ENCODE measurements around the gene PARD3. TPM values are rescaled to one million over a fixed set of nuclear protein-coding genes. Genes with fewer than 3 reads are reported as not detected.

The PARD3 gene
- total RNA-seq, 1 donor from 2014 or later: 58.7 TPM

DNA sequence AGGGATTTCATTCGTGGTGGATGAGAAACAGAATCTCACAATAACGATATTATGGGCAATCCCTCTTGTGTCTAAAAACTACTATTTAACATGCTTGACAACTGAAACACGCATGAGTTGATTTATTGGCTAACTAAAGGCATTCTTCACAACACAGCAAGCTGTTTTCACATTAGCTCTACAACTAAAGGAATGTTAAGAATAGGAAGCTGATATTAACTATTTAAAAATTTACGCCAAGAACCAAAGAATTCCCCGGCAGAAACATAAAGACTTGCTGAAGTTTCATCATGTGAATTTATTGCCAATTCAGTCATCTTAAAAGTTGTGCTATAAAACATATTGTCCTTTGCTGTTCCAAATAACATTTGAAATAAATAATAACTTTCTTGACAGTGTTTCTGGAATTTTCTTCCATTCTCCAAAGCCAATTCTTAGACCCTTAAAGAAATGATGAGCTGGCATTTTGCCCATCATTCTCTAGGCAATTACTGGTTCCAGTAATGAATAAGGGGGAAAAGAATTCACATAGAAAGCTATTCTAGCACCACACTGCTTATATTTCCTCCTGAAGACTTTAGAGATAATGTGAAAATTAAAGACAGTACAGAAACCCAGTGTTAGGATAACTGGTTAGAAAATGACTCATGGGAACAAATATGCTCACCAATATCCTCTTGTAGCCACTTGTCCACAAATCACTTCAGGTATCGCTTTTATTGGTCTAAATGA is 233.1 kb downstream of the PARD3 start:
- no peak overlapping the region for H3K4me2 ChIP-seq
- Mint-ChIP-seq H3K4me3 (no peak overlapping the region), H3K4me1 (peaks cover 15% of the 10 kb centered on the region), H3K36me3 (no peaks in the 10 kb centered on the region), H3K9me3 (no peaks in the 10 kb centered on the region), H3K27ac (no peak overlapping the region), H3K27me3 (ENCODE audit: insufficient read depth, low read depth) (no peaks in the 10 kb centered on the region)
- TF ChIP-seq EZH2phosphoT487 (IDR thresholded peaks at IDR 0.05): no peak
- no peak for TF ChIP-seq EZH2 (IDR thresholded peaks at IDR 0.05)
- TF ChIP-seq, protein P1, sequence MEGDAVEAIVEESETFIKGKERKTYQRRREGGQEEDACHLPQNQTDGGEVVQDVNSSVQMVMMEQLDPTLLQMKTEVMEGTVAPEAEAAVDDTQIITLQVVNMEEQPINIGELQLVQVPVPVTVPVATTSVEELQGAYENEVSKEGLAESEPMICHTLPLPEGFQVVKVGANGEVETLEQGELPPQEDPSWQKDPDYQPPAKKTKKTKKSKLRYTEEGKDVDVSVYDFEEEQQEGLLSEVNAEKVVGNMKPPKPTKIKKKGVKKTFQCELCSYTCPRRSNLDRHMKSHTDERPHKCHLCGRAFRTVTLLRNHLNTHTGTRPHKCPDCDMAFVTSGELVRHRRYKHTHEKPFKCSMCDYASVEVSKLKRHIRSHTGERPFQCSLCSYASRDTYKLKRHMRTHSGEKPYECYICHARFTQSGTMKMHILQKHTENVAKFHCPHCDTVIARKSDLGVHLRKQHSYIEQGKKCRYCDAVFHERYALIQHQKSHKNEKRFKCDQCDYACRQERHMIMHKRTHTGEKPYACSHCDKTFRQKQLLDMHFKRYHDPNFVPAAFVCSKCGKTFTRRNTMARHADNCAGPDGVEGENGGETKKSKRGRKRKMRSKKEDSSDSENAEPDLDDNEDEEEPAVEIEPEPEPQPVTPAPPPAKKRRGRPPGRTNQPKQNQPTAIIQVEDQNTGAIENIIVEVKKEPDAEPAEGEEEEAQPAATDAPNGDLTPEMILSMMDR (IDR thresholded peaks at IDR 0.05): no peak
- no peak overlapping the region for H3K27ac ChIP-seq
- H3K9me3 ChIP-seq (ENCODE audit: low read depth): no peaks in the 10 kb centered on the region
- no peak overlapping the region for H3K4me3 ChIP-seq
- DNase-seq (ENCODE audit: low spot score): no peak
- no peaks in the 10 kb centered on the region for H3K27me3 ChIP-seq
- peaks cover 48% of the 10 kb centered on the region for H3K79me2 ChIP-seq (ENCODE audit: low read depth)
- peaks cover 5% of the 10 kb centered on the region for H3K4me1 ChIP-seq
- H3F3A ChIP-seq (ENCODE audit: low read depth): no peaks in the 10 kb centered on the region
- H4K20me1 ChIP-seq (ENCODE audit: low read depth): peaks cover 3% of the 10 kb centered on the region
- no peaks in the 10 kb centered on the region for H3K36me3 ChIP-seq
- H3K9ac ChIP-seq: no peak overlapping the region
- H2AFZ ChIP-seq (replicated peaks): no peak overlapping the region

DNA sequence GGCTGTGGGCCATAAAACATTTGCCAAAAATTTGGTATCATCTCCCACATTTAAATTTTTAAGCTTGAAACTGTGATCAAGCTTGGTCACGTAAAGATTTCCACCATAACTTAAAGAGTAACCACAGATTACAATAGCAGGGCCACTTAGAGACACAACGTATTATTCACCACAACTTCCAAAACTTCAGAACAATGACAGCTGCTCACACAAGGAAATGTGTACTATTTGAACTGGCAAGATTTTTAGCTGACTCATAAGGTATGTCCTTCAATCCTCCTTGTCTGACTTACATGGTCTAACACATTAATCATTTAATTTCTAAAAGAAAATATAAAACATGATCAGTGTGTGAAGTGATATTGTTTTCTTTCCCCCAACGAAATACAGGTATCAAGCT is 234.5 kb downstream of the PARD3 start:
- no peak overlapping the region for H3K4me3 Mint-ChIP-seq
- Histone ChIP-seq H3K27me3 (no peaks in the 10 kb centered on the region), H2AFZ (replicated peaks) (no peak overlapping the region), H3F3A (ENCODE audit: low read depth) (no peaks in the 10 kb centered on the region), H3K4me1 (peaks cover 13% of the 10 kb centered on the region), H3K9ac (no peak overlapping the region), H3K4me2 (no peak overlapping the region), H3K36me3 (no peaks in the 10 kb centered on the region), H4K20me1 (ENCODE audit: low read depth) (peaks cover 12% of the 10 kb centered on the region), H3K79me2 (ENCODE audit: low read depth) (peaks cover 60% of the 10 kb centered on the region), H3K4me3 (no peak overlapping the region), H3K27ac (no peak overlapping the region), H3K9me3 (ENCODE audit: low read depth) (no peaks in the 10 kb centered on the region)
- no peaks in the 10 kb centered on the region for H3K36me3 Mint-ChIP-seq
- no peak for TF ChIP-seq EZH2 (IDR thresholded peaks at IDR 0.05)
- no peak for TF ChIP-seq EZH2phosphoT487 (IDR thresholded peaks at IDR 0.05)
- TF ChIP-seq, protein P1 (IDR thresholded peaks at IDR 0.05): no peak
- peaks cover 28% of the 10 kb centered on the region for H3K4me1 Mint-ChIP-seq
- no peaks in the 10 kb centered on the region for H3K9me3 Mint-ChIP-seq
- DNase-seq (ENCODE audit: low spot score): no peak
- no peaks in the 10 kb centered on the region for H3K27me3 Mint-ChIP-seq (ENCODE audit: insufficient read depth, low read depth)
- no peak overlapping the region for H3K27ac Mint-ChIP-seq

DNA sequence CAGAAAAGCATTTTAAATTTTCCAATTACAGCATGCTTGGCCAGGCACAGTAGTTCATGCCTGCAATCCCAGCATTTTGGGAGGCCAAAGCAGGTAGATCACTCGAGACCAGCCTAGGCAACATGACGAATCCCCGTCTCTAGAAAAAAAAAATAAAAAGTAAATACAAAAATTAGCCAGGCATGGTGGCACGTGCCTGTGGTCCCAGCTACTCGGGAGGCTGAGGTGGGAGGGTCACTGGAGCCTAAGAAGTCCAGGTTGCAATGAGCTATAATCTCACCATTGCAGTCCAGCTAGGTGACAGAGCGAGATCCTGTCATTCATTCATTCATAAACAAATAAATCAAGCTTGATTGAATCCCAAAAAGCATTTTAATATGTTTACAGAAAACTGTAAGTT is 234.9 kb downstream of the PARD3 start:
- H3K4me1 ChIP-seq: peaks cover 13% of the 10 kb centered on the region
- no peaks in the 10 kb centered on the region for H3K27me3 Mint-ChIP-seq (ENCODE audit: insufficient read depth, low read depth)
- no peak overlapping the region for H3K27ac Mint-ChIP-seq
- H3K36me3 Mint-ChIP-seq: no peaks in the 10 kb centered on the region
- H3K27ac ChIP-seq: no peak overlapping the region
- H3F3A ChIP-seq (ENCODE audit: low read depth): no peaks in the 10 kb centered on the region
- no peaks in the 10 kb centered on the region for H3K27me3 ChIP-seq
- H3K36me3 ChIP-seq: no peaks in the 10 kb centered on the region
- TF ChIP-seq EZH2phosphoT487 (IDR thresholded peaks at IDR 0.05): no peak
- no peak for TF ChIP-seq EZH2 (IDR thresholded peaks at IDR 0.05)
- TF ChIP-seq, protein P1 (IDR thresholded peaks at IDR 0.05): no peak
- no peaks in the 10 kb centered on the region for H3K9me3 ChIP-seq (ENCODE audit: low read depth)
- H3K4me3 Mint-ChIP-seq: no peak overlapping the region
- no peak overlapping the region for H3K4me3 ChIP-seq
- peaks cover 32% of the 10 kb centered on the region for H3K4me1 Mint-ChIP-seq
- no peaks in the 10 kb centered on the region for H3K9me3 Mint-ChIP-seq
- no peak overlapping the region for H3K9ac ChIP-seq
- no peak overlapping the region for H3K4me2 ChIP-seq
- H4K20me1 ChIP-seq (ENCODE audit: low read depth): peaks cover 12% of the 10 kb centered on the region
- H2AFZ ChIP-seq (replicated peaks): no peak overlapping the region
- no peak for DNase-seq (ENCODE audit: low spot score)
- H3K79me2 ChIP-seq (ENCODE audit: low read depth): peaks cover 64% of the 10 kb centered on the region

Data from neural progenitor cell (in vitro differentiated cells).